Measurements from ENCODE around the gene KRTAP20-2. TPM values are rescaled to one million over a fixed set of nuclear protein-coding genes. Genes with fewer than 3 reads are reported as not detected.

KRTAP20-2 gene
- total and polyA plus RNA-seq, 11 donors = not detected

GRCh38 chr21:30638686-30639085 lies 3.7 kb downstream of the KRTAP20-2 start:
- TF ChIP-seq CTCF (IDR thresholded peaks at IDR 0.05) (no peak), POLR2A (IDR thresholded peaks at IDR 0.05) (no peak)
- no peaks in the 10 kb centered on the region for H3K4me1 ChIP-seq
- H3K36me3 ChIP-seq = no peaks in the 10 kb centered on the region
- no peak overlapping the region for H3K4me3 ChIP-seq
- no peak for DNase-seq
- no peaks in the 10 kb centered on the region for H3K9me3 ChIP-seq
- 46 to 59% (median 50%) methylated on average over 3 of the region's 3 CpGs for WGBS, 4 donors
- intact Hi-C loops (cut with DNase I) = no loop called here
- ATAC-seq = no peak
- H3K27ac ChIP-seq = no peak overlapping the region
- H3K27me3 ChIP-seq = no peaks in the 10 kb centered on the region

GRCh38 chr21:30642564-30642963 lies 7.6 kb downstream of the KRTAP20-2 start, which contains the start of gene KRTAP20-3:
Gene KRTAP20-3 (plus strand): TSS chr21:30642864.
- intact Hi-C loops (cut with DNase I) = no loop called here
- ATAC-seq (no peak), DNase-seq (no peak)
- Histone ChIP-seq H3K4me1 (no peaks in the 10 kb centered on the region), H3K27me3 (no peaks in the 10 kb centered on the region), H3K27ac (no peak within 1 kb of the TSS), H3K9me3 (no peaks in the 10 kb centered on the region), H3K36me3 (no peaks in the 10 kb centered on the region), H3K4me3 (no peak within 1 kb of the TSS)
- 80 to 84% (median 84%) methylated on average over 2 of the region's 2 CpGs for WGBS, 4 donors
- TF ChIP-seq CTCF (IDR thresholded peaks at IDR 0.05) (no peak), POLR2A (IDR thresholded peaks at IDR 0.05) (no peak)

GRCh38 chr21:30646904-30647414 lies 12.0 kb downstream of the KRTAP20-2 start:
- Histone ChIP-seq H3K9me3 (no peaks in the 10 kb centered on the region), H3K36me3 (no peaks in the 10 kb centered on the region), H3K27me3 (no peaks in the 10 kb centered on the region), H3K4me1 (no peaks in the 10 kb centered on the region), H3K4me3 (no peak overlapping the region), H3K27ac (no peak overlapping the region)
- TF ChIP-seq POLR2A (IDR thresholded peaks at IDR 0.05) (no peak), CTCF (IDR thresholded peaks at IDR 0.05) (no peak)
- intact Hi-C loops (cut with DNase I) = no loop called here
- DNase-seq = no peak
- 77 to 82% (median 77%) methylated on average over 1 of the region's 1 CpG for WGBS, 4 donors
- no peak for ATAC-seq

GRCh38 chr21:30652891-30653290 lies 17.9 kb downstream of the KRTAP20-2 start:
- H3K27me3 ChIP-seq = no peaks in the 10 kb centered on the region
- no peak overlapping the region for H3K27ac ChIP-seq
- H3K4me3 ChIP-seq = no peak overlapping the region
- DNase-seq (no peak), ATAC-seq (no peak)
- TF ChIP-seq CTCF (IDR thresholded peaks at IDR 0.05) (no peak), POLR2A (IDR thresholded peaks at IDR 0.05) (no peak)
- no peaks in the 10 kb centered on the region for H3K36me3 ChIP-seq
- no peaks in the 10 kb centered on the region for H3K9me3 ChIP-seq
- H3K4me1 ChIP-seq = no peaks in the 10 kb centered on the region
- intact Hi-C loops (cut with DNase I) = no loop called here
